ENCODE measurements around the gene ZMAT3.

The ZMAT3 gene

DNA sequence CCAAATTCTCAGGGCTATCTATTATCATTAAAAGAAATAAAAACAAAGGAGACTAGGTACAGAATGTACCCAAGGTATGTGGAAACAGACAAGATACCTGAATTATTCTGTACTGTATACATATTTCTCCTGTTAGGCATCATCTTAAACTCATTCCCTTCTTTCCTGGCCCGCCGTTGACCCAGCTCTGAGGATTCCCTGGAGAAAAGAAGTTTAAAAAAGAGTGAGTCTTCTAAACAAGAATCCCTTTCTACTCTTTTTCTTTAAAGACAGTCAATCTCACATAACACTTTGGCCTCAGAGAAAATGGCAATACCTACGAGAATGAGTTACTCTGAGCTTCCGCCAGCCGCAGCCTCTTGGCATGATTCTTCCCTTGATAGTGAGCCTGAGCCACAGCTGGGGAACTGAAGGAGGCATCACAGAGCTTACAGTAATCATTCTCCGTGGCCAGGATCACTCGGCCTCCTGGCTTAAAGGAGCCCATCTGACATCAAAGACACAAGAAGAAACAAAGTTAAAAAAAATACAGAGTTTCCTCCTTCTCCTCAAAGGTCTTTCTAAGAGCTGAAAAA, 44.2 kb downstream of the ZMAT3 start:
- H3K4me3 ChIP-seq (ENCODE audit: low read depth in 1 of 2, low read length in 2 of 2), result no peak overlapping the region

GRCh38 chr3:179026636-179027035, 45.0 kb downstream of the ZMAT3 start:
- H3K9ac ChIP-seq (ENCODE audit: low read depth in 1 of 2, low read length in 2 of 2), result no peak overlapping the region
- H3K27ac ChIP-seq (ENCODE audit: low read depth, low read length), result no peak overlapping the region

More for the DNA sequence above, 44.2 kb downstream of the ZMAT3 start:
- no peaks in the 10 kb centered on the region for H3K9me3 ChIP-seq (ENCODE audit: control insufficient read depth in 1 of 2, low read length in 2 of 2)
- H3K27me3 ChIP-seq (ENCODE audit: control insufficient read depth in 1 of 2, insufficient read depth in 2 of 2, low read length in 2 of 2), result no peaks in the 10 kb centered on the region
- no peak overlapping the region for H3K9ac ChIP-seq (ENCODE audit: low read depth in 1 of 2, low read length in 2 of 2)
- no peak overlapping the region for H3K27ac ChIP-seq (ENCODE audit: low read depth, low read length)
- no peaks in the 10 kb centered on the region for H3K4me1 ChIP-seq (ENCODE audit: control insufficient read depth in 1 of 2, insufficient read depth in 2 of 2, low read length in 2 of 2)
- peaks cover 0 to 3% of the 10 kb centered on the region in 2 donors for H3K36me3 ChIP-seq (ENCODE audit: control insufficient read depth in 1 of 2, insufficient read depth in 2 of 2, low read length in 2 of 2)

GRCh38 chr3:179021119-179021903, 50.3 kb downstream of the ZMAT3 start:
- Histone ChIP-seq H3K27ac (ENCODE audit: low read depth, low read length) (no peak overlapping the region), H3K36me3 (ENCODE audit: control insufficient read depth in 1 of 2, insufficient read depth in 2 of 2, low read length in 2 of 2) (peaks cover 0 to 3% of the 10 kb centered on the region in 2 donors), H3K4me3 (ENCODE audit: low read depth in 1 of 2, low read length in 2 of 2) (no peak overlapping the region), H3K9ac (ENCODE audit: low read depth in 1 of 2, low read length in 2 of 2) (no peak overlapping the region), H3K4me1 (ENCODE audit: control insufficient read depth in 1 of 2, insufficient read depth in 2 of 2, low read length in 2 of 2) (peaks cover 0 to 4% of the 10 kb centered on the region in 2 donors), H3K9me3 (ENCODE audit: control insufficient read depth in 1 of 2, low read length in 2 of 2) (no peaks in the 10 kb centered on the region), H3K27me3 (ENCODE audit: control insufficient read depth in 1 of 2, insufficient read depth in 2 of 2, low read length in 2 of 2) (no peaks in the 10 kb centered on the region)

More at GRCh38 chr3:179026636-179027035, 45.0 kb downstream of the ZMAT3 start:
- no peak overlapping the region for H3K4me3 ChIP-seq (ENCODE audit: low read depth in 1 of 2, low read length in 2 of 2)
- H3K4me1 ChIP-seq (ENCODE audit: control insufficient read depth in 1 of 2, insufficient read depth in 2 of 2, low read length in 2 of 2), result no peaks in the 10 kb centered on the region
- no peaks in the 10 kb centered on the region for H3K27me3 ChIP-seq (ENCODE audit: control insufficient read depth in 1 of 2, insufficient read depth in 2 of 2, low read length in 2 of 2)
- H3K36me3 ChIP-seq (ENCODE audit: control insufficient read depth in 1 of 2, insufficient read depth in 2 of 2, low read length in 2 of 2), result peaks cover 0 to 3% of the 10 kb centered on the region in 2 donors
- H3K9me3 ChIP-seq (ENCODE audit: control insufficient read depth in 1 of 2, low read length in 2 of 2), result no peaks in the 10 kb centered on the region

GRCh38 chr3:179020112-179020511, 51.5 kb downstream of the ZMAT3 start:
- H3K4me3 ChIP-seq (ENCODE audit: low read depth in 1 of 2, low read length in 2 of 2), result no peak overlapping the region
- no peak overlapping the region for H3K9ac ChIP-seq (ENCODE audit: low read depth in 1 of 2, low read length in 2 of 2)
- peaks cover 0 to 4% of the 10 kb centered on the region in 2 donors for H3K4me1 ChIP-seq (ENCODE audit: control insufficient read depth in 1 of 2, insufficient read depth in 2 of 2, low read length in 2 of 2)
- H3K36me3 ChIP-seq (ENCODE audit: control insufficient read depth in 1 of 2, insufficient read depth in 2 of 2, low read length in 2 of 2), result peaks cover 0 to 3% of the 10 kb centered on the region in 2 donors
- H3K27ac ChIP-seq (ENCODE audit: low read depth, low read length), result no peak overlapping the region
- H3K27me3 ChIP-seq (ENCODE audit: control insufficient read depth in 1 of 2, insufficient read depth in 2 of 2, low read length in 2 of 2), result no peaks in the 10 kb centered on the region
- H3K9me3 ChIP-seq (ENCODE audit: control insufficient read depth in 1 of 2, low read length in 2 of 2), result no peaks in the 10 kb centered on the region

GRCh38 chr3:179018808-179019207, 52.8 kb downstream of the ZMAT3 start:
- no peaks in the 10 kb centered on the region for H3K9me3 ChIP-seq (ENCODE audit: control insufficient read depth in 1 of 2, low read length in 2 of 2)
- H3K4me3 ChIP-seq (ENCODE audit: low read depth in 1 of 2, low read length in 2 of 2), result no peak overlapping the region
- no peak overlapping the region for H3K27ac ChIP-seq (ENCODE audit: low read depth, low read length)
- H3K27me3 ChIP-seq (ENCODE audit: control insufficient read depth in 1 of 2, insufficient read depth in 2 of 2, low read length in 2 of 2), result no peaks in the 10 kb centered on the region
- peaks cover 0 to 4% of the 10 kb centered on the region in 2 donors for H3K4me1 ChIP-seq (ENCODE audit: control insufficient read depth in 1 of 2, insufficient read depth in 2 of 2, low read length in 2 of 2)
- no peak overlapping the region for H3K9ac ChIP-seq (ENCODE audit: low read depth in 1 of 2, low read length in 2 of 2)
- H3K36me3 ChIP-seq (ENCODE audit: control insufficient read depth in 1 of 2, insufficient read depth in 2 of 2, low read length in 2 of 2), result no peaks in the 10 kb centered on the region

DNA sequence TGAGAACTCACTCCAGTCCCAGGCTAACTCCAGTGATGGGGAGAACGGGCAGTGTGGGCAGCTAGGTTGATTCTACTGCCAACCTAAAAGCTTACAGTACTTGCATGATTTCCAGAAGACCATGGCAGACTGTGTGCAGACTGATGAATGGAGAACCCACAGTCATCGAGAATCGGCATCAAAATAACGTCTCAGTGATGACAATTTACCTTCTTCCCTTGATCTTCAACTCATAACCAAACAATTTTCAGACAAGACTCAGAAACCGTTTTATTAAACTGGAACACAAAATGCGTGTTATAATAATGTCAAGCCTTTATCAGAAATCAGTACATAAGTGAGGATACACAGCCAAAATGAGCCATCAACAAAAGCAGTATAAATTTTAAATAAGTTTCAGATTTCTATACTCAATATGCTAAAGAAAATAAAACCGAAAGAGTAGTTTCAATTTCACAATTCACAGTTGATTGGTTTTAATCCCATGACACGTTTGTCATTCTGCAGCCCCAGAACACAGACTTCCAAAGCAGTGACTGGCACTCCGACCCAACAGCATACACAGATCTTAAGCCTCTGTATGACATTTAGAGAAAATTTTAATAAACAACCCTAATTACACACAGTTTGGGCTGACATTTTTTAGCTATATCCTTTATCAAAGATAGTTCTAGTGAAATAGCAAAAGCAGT, 54.5 kb downstream of the ZMAT3 start:
- H3K9ac ChIP-seq (ENCODE audit: low read depth in 1 of 2, low read length in 2 of 2), result no peak overlapping the region
- no peaks in the 10 kb centered on the region for H3K27me3 ChIP-seq (ENCODE audit: control insufficient read depth in 1 of 2, insufficient read depth in 2 of 2, low read length in 2 of 2)
- no peaks in the 10 kb centered on the region for H3K9me3 ChIP-seq (ENCODE audit: control insufficient read depth in 1 of 2, low read length in 2 of 2)
- no peaks in the 10 kb centered on the region for H3K36me3 ChIP-seq (ENCODE audit: control insufficient read depth in 1 of 2, insufficient read depth in 2 of 2, low read length in 2 of 2)
- peaks cover 0 to 4% of the 10 kb centered on the region in 2 donors for H3K4me1 ChIP-seq (ENCODE audit: control insufficient read depth in 1 of 2, insufficient read depth in 2 of 2, low read length in 2 of 2)
- H3K4me3 ChIP-seq (ENCODE audit: low read depth in 1 of 2, low read length in 2 of 2), result peak overlapping the region in 1 of 2 donors; percentile 6
- H3K27ac ChIP-seq (ENCODE audit: low read depth, low read length), result no peak overlapping the region

GRCh38 chr3:179015551-179016020, 56.0 kb downstream of the ZMAT3 start:
- no peak overlapping the region for H3K27ac ChIP-seq (ENCODE audit: low read depth, low read length)
- no peaks in the 10 kb centered on the region for H3K27me3 ChIP-seq (ENCODE audit: control insufficient read depth in 1 of 2, insufficient read depth in 2 of 2, low read length in 2 of 2)
- no peak overlapping the region for H3K9ac ChIP-seq (ENCODE audit: low read depth in 1 of 2, low read length in 2 of 2)
- no peaks in the 10 kb centered on the region for H3K36me3 ChIP-seq (ENCODE audit: control insufficient read depth in 1 of 2, insufficient read depth in 2 of 2, low read length in 2 of 2)
- peaks cover 0 to 3% of the 10 kb centered on the region in 2 donors for H3K4me1 ChIP-seq (ENCODE audit: control insufficient read depth in 1 of 2, insufficient read depth in 2 of 2, low read length in 2 of 2)
- H3K4me3 ChIP-seq (ENCODE audit: low read depth in 1 of 2, low read length in 2 of 2), result no peak overlapping the region
- H3K9me3 ChIP-seq (ENCODE audit: control insufficient read depth in 1 of 2, low read length in 2 of 2), result no peaks in the 10 kb centered on the region

DNA sequence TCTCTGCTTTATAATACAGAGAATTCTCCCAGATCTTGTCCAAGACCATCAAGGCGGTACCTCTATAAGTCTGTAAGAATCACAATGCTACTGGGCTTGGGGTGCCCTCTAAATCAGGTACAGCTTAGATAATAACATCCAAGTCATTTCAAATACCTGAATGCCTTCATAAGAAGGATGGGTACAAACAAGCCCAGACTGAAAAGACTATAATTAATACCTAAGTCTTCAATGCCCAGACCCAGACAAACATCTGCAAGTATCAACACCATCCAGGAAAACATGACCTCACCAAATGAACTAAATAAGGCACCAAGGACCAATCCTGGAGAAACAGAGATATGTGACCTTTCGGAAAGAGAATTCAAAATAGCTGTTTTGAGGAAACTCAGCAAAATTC, 65.9 kb downstream of the ZMAT3 start:
- H3K4me3 ChIP-seq (ENCODE audit: low read depth in 1 of 2, low read length in 2 of 2), result no peak overlapping the region
- no peaks in the 10 kb centered on the region for H3K9me3 ChIP-seq (ENCODE audit: control insufficient read depth in 1 of 2, low read length in 2 of 2)
- H3K4me1 ChIP-seq (ENCODE audit: control insufficient read depth in 1 of 2, insufficient read depth in 2 of 2, low read length in 2 of 2), result no peaks in the 10 kb centered on the region
- H3K27ac ChIP-seq (ENCODE audit: low read depth, low read length), result no peak overlapping the region
- no peaks in the 10 kb centered on the region for H3K27me3 ChIP-seq (ENCODE audit: control insufficient read depth in 1 of 2, insufficient read depth in 2 of 2, low read length in 2 of 2)
- no peak overlapping the region for H3K9ac ChIP-seq (ENCODE audit: low read depth in 1 of 2, low read length in 2 of 2)
- H3K36me3 ChIP-seq (ENCODE audit: control insufficient read depth in 1 of 2, insufficient read depth in 2 of 2, low read length in 2 of 2), result no peaks in the 10 kb centered on the region

GRCh38 chr3:179005213-179005612, 66.4 kb downstream of the ZMAT3 start:
- Histone ChIP-seq H3K9ac (ENCODE audit: low read depth in 1 of 2, low read length in 2 of 2) (no peak overlapping the region), H3K4me1 (ENCODE audit: control insufficient read depth in 1 of 2, insufficient read depth in 2 of 2, low read length in 2 of 2) (no peaks in the 10 kb centered on the region), H3K36me3 (ENCODE audit: control insufficient read depth in 1 of 2, insufficient read depth in 2 of 2, low read length in 2 of 2) (no peaks in the 10 kb centered on the region), H3K4me3 (ENCODE audit: low read depth in 1 of 2, low read length in 2 of 2) (no peak overlapping the region), H3K9me3 (ENCODE audit: control insufficient read depth in 1 of 2, low read length in 2 of 2) (no peaks in the 10 kb centered on the region), H3K27ac (ENCODE audit: low read depth, low read length) (no peak overlapping the region), H3K27me3 (ENCODE audit: control insufficient read depth in 1 of 2, insufficient read depth in 2 of 2, low read length in 2 of 2) (no peaks in the 10 kb centered on the region)

GRCh38 chr3:179000659-179001058, 71.0 kb downstream of the ZMAT3 start:
- Histone ChIP-seq H3K4me1 (ENCODE audit: control insufficient read depth in 1 of 2, insufficient read depth in 2 of 2, low read length in 2 of 2) (no peaks in the 10 kb centered on the region), H3K36me3 (ENCODE audit: control insufficient read depth in 1 of 2, insufficient read depth in 2 of 2, low read length in 2 of 2) (no peaks in the 10 kb centered on the region), H3K27ac (ENCODE audit: low read depth, low read length) (no peak overlapping the region), H3K9ac (ENCODE audit: low read depth in 1 of 2, low read length in 2 of 2) (no peak overlapping the region), H3K27me3 (ENCODE audit: control insufficient read depth in 1 of 2, insufficient read depth in 2 of 2, low read length in 2 of 2) (no peaks in the 10 kb centered on the region), H3K4me3 (ENCODE audit: low read depth in 1 of 2, low read length in 2 of 2) (no peak overlapping the region), H3K9me3 (ENCODE audit: control insufficient read depth in 1 of 2, low read length in 2 of 2) (no peaks in the 10 kb centered on the region)
